Measurements from ENCODE around the gene TRAF3IP1.

The TRAF3IP1 gene

DNA sequence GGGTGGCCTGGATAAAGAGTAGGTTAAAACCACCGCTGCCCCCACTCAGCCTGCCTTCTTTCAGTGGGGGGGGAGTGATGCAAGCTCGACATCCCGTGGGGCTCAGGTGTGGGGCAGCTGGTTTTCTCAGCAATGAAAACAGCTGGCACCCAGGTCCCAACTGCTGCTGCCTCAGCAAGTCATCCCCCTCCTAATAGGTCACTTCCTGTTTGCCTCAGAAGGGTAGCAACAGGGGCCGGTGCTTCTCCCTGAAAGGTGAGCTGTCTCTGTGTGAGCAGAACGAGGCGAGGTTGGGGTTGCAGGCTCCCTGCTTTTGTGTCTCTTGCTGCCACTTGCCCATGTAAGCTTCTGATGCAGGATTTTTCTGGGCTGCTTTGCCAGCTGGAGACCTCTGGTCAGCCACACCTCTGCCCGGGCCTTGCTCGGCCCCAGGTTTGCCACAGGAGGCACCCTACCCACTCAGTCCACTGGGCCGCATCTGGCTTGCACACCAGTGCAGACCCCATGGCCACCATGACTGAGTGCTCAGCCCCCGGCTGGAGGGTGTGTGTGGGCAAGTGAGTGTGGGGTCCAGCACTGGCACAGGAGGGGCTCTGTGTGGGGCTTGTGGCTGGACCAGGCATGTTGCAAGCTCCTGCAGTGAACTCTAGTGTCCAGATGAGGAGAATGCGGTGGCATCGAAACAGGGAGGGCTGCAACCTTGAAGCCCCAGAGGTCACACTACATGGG is 94.9 kb downstream of the TRAF3IP1 start:
- no peak for DNase-seq

DNA sequence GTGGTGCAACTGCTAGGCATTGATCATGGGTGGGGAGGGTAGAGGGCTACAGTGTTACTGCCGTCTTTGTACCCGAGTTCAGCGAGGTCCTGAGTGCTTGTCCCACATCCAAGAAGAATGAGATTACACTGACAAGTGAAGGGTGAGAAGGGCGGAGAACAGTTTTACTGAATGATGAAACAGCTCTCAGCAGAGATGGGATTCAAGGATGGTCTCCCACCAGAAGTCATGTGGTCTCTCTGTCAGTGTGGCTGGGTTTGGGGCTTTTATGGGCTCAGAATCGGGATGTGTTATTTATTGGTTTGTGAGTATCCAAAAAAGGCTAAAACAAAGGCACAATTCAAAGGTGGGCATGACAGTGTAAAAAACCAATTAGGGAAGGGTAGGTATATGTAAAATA is 95.6 kb downstream of the TRAF3IP1 start:
- no peak for DNase-seq

DNA sequence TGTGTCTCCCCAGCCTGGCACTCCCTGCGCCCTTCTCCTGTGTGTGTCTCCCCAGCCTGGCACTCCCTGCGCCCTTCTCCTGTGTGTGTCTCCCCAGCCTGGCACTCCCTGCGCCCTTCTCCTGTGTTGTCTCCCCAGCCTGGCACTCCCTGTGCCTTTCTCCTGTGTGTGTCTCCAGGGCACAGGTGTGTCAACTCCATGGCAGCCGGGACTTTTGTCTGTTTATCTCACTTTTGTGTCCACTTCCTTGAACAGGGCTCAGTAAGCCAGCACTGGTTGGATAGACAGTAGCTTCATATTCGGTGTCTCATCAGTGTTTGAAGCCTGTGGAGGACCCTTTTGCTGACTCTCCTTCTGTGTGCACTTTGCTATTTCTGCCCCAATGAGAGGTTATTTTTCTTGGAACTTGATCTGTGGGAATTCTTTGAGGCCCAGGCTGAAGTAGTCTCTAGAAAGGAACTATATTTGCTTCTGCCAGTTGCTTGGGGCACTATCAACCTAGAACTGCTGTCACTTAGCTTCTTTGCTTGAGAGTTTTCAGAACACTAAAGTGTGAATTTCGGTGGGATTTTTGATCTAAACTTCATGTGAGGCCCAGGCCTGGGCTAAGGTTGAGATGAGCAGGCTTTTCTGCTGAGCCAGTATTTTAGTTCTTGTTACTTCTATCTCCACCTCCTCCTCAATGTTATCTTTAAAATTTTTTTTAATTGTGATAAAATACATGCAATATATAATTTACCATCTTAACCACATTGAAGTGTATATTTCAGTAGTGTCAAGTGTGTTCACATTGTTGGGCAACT is 98.1 kb downstream of the TRAF3IP1 start:
- DNase-seq: no peak

DNA sequence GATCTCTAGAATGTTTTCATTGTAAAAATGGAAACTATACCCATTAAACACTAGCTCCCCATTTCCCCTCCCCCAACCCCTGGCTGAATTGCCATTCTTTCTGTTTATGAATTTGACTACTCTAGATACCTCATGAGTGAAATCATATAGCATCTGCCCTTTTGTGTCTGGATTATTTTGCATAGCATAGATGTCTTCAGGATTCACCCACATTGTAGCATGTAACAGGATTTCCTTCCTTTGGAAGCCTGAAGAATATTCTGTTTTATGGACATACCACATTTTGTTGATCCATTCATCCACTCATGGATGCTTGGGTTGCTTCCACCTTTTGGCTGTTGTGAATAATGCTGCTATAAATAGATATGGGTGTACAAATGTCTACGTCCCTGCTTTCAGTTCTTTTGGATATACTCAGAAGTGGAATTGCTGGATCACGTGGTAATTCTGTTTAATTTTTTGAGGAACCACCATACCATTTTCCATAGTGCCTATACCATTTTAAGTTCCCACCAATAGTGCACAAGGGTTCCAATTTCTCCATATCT is 98.8 kb downstream of the TRAF3IP1 start:
- no peak for DNase-seq

DNA sequence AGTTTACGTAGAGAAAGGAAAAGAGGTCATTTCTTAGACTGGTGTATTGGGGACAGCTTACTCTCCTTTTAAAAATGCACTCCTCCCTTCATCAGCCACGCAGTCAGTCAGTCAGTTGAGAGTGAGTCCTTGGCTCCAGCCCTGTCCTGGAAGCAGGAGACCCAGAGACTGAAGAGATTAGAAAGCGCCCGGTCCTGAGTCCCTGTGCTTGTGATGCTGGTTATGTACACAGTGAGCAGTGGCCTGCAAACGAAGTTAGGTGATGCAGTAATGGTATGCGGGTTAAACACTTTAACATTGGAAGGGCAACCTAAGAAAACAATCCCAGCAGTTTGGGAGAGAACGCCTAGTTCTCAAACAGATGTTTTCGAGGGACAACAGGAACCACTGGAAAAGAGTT is 100.1 kb downstream of the TRAF3IP1 start:
- no peak for DNase-seq

DNA sequence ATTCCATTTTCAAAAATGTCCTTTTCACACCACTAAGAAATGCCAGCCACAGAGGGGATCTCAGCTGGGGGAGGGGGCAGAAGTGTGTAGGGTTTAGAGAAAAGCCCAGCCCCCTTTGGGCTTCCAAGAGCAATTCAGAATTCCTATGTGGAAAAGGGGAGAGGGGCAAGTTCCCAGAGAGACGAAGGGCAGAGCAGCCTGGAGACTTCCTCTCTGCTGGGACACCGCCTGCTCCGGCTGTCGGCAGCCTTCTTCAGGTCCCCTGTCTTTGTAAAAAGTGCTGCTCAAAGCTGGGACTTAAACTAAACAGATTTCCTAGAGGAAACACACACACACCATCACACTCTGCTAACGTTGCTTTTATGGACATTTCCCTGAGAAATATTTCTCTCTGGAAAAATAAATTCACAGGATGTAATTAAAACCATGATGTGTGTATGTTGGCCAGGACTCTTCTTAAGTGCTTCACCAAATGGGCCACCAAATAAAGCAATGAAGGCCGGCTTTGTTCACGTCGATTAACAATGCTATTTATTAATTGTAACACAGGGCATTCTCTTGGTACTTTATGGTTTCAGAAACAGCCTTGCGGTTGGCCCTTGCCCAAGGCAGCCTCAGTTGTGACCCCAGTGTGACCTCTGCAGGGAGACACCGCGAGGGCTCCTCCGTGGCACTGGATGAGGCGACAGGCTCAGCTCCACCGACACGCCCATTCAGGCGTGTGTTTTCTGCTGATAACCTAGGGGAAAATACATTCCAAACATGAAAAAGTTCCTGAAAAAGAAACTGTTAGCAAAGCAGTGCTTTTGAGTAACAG is 100.8 kb downstream of the TRAF3IP1 start:
- DNase-seq: no peak

DNA sequence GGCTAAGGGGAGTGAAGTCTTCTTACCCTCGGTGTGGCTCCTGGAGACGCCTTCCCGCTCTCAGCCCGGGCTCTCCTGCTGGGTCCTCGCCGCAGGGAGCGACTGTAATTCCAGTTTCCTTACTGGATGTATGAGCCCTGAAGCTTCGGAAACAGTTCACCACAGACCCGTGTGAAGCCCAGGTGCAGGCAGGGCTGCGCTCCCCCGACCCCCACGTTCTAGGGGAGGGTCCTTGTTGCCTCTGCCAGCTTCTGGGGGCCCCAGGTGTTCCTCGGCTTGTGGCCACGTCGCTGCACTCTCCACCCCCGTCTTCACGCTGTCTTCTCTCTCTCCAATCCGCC is 101.3 kb downstream of the TRAF3IP1 start:
- DNase-seq: no peak

DNA sequence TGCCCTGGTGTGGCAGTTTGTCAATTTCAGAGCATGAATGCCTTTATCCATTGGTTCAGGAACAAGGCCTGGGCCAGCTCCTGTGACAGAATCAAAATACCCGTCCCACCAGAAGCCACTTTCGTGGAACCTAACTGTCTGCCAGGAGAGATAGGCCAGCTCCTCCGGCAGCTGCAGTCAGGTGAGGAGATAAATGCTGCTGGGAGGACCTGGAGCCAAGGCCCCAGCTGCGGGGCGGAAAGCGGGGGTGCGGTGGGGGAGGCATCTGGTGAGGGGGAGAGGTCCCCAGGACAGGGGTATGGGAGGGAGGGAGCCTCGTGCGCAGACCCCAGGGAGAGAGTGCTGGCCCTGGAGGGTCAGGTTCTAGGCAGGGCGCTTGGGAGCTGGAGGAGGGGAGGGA is 102.0 kb downstream of the TRAF3IP1 start:
- no peak for DNase-seq

DNA sequence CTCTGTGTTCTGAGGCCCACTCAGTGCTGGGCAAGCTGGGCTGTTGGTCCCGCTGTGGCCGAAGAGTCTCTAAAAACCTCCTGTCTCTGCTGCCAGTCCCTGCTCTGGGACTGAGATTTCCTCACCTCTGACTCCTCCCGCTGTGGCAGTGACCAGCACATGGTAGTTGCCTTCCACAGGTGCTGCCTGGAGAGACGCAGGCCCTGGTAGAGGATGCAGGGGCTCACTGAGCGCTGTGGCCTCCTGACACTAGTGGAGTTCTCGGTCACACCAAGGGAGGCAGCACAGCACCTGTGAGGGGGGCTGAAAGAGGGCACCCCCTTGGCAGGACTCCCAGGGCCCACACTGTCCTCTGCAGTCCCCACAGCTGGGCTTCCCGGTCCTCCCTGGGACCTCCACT is 102.6 kb downstream of the TRAF3IP1 start:
- DNase-seq: no peak

DNA sequence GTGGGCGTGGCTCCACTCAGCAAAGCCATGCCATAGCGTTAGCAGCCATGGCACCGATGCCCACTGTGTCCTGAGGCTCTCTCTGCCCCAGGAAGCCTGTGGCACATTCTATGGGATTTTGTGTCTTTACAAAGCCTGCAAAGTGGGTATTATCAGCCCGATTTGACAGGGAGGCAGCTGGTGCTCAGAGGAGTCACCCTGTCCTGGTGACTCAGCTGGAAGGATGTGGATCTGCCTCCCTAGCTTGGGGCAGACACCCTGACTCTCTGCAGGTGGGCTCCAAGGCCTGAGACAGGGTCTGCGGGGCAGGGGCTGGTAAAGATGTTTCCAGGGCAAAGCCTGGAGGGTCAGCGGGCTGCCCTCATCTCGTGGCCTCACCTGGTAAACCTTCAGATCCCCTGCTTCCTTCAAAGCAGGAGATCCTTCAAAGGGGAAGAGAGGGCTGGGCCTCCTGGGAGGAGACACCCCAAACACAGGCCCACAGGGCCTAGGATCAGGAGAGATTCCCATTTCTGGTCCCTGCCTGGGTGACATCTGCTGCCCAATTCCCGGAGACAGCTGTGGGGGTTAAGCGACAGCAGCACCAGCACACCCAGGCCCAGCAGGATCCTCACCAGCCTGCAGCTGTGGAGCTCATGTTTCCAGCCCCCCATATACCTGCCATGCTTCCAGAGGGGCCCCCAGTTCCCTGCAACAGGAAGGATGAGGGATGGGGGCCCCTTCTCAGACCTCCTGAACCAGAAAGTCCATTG is 103.4 kb downstream of the TRAF3IP1 start:
- no peak for DNase-seq

DNA sequence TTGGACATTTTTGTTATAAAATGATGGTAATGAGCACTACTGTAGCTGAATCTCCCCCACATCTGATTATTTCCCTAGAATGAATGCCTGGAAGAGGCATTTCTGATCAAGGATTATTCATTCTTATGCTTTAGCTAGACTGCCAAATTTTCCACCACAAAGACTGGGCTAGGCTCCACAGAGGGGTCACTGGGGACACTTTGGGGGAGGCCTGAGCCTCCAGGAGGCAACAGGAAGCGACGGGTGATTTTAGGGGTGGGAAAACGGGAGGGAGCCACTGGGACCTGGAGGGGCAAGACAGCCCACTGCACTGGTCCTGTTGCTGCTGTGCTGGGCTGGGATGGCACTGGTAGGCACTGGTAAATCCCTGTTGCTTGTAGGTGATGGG is 104.0 kb downstream of the TRAF3IP1 start:
- DNase-seq: no peak

DNA sequence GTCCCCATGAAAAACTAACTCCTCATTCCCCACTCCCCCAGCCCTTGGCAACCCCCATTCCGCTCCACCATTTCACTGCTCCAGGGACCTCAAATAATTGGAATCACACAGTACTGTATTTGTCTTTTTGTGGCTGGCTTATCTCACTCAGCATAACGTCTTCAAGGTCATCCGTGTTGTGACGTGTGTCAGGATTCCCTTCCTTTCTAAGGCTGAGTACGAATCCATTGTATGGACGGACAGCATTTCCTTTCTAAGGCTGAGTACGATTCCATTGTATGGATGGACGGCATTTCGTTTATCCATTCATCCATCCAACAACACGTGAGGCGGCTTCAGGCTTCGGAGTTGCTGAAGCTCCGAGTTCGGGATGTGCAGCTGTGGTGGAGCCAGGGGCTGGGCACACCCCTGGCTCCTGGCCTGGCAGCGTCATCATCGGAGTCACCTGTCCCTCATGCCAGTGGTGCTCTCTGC is 105.2 kb downstream of the TRAF3IP1 start:
- no peak for DNase-seq

DNA sequence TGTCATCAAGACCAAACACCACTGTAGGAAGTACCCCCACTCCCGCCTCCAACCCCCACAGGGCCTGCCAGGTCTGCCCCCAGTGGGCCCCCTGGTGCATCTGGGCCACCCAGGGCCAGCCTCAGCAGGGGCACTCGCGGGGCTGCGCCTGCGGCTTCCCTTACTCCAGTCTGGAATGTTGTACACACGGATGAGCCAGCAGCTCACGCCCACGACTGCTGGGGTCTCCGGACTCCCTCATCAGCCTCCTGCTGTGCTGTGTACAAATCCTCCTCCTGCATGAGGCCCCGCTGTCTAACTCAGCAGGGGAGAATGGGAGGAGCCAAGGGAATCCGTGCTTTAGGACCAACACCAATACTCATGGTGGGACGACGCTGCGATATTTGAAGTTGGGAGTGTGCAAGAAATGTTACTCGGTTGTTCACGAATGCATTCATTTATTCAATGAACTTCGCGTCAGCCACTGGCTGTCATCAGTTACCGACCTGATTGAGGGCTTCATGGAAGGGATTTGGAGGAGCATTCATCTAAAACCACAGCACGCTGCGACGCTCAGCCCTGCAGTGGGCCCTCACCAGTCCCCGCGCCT is 105.8 kb downstream of the TRAF3IP1 start:
- DNase-seq: no peak

DNA sequence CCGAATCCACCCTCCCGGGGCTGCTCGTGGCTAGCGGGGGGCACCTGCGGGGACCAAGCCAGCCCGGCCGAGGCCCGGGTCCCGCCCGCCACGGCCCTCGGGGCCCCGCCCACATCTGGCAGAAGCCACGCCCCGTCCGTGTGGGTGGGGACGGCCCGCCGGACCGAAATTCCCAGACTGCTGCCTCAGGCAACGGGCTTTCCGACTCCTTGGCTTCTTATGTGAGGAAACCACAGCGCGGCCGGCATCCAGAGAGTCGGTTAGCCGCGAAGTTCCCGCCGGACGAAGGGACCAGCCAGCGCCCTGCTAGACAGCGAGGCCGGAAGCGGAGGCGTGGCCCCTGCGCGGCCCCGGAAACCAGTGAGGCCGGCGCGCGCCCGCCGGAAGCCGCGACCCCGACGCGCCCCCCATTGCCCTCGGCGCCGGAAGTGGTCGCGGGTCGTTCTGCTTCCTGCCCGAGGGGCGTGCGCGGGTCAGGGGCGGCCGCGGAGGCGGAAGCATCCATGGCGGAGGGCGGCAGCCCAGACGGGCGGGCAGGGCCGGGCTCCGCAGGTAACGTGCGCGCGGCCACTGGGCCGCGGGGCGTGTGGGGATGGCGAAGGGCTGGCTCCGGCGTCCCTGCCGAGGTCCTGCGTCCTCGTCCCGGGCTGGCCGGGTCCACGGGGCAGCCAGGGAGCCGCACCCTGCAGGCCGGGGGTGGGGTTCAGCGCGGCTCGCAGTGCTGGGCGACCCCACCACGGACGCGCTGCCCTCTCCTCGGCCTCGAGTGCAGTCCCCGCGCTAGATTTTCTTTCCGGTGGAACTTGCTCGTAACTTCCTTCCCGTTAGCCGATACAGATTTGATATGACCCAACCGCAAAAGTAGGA is 106.5 kb downstream of the TRAF3IP1 start, which contains the start of gene ASB1:
Gene ASB1, plus strand, starts transcription at position 360 of the 867 bp plus-strand sequence. Its CDS starts 144 bp downstream, at position 504.
- peak; percentile 73 for DNase-seq

DNA sequence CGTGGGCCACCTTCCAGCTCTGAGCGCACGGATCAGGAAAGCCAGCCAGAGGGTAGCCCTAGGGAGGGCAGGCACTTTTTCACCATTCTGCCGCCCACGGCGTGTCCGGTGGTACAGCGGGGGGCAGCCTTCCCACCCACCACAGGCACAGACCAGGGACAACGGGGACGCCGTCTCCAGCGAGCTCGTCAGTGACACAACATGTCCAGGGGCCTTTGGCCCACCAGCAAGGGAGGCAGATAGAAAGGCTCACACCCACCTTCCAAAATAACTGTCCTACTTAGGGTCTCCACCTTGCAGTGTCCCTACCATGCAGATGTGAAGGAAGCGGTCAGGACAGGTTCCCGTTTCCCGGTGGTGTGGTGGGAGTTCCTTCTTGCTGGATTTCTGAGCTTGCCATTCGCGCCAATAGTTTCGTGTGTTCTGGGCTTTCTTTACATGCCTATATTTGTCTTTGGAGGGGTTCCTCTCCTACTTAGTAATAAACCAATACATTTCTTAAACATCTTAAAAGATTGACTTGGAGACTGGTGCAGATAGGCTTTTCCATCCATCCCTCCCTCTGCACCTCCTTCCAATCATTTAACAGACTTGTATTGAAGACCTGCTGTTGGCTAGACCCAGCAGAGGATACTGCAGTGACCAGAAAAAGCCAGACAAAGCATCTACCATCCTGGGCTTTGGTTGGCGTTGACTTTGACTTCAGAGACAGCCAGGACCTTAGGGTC is 107.3 kb downstream of the TRAF3IP1 start:
- no peak for DNase-seq

DNA sequence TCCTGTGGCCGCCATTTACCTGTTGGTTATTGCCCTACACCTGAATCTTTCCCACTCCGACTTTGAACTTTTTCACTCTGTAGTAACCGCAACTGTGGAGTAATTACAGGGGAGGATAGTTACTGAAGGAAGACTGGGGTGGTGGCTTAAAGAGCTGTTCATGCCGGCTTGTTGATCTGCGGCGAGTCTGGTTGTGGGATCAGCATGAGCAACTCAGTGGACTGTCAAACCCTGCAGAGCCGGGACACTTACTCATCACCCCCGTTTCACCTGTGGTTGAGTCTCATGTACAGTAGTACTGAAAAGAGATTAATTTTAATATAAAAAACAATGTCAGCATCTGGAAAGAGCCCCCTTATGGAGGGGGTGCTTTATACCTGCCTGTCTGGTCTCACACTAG is 108.5 kb downstream of the TRAF3IP1 start:
- no peak for DNase-seq

DNA sequence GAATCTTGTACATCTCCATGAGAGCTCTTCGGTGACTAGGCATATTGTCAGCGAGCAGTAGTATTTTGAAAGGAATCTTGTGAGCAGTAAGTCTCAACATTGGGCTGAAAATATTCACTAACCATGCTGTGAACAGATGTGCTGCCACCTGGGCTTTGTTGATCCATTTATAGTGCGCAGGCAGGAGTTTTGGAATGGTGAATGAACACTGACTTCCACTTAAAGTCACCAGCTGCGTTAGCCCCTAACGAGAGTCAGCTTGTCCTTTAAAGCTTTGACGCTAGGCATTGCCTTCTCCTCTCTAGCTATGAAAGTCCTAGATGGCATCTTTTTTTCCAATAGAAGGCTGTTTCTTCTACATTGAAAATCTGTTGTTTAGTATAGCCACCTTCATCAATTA is 110.5 kb downstream of the TRAF3IP1 start:
- DNase-seq: no peak

DNA sequence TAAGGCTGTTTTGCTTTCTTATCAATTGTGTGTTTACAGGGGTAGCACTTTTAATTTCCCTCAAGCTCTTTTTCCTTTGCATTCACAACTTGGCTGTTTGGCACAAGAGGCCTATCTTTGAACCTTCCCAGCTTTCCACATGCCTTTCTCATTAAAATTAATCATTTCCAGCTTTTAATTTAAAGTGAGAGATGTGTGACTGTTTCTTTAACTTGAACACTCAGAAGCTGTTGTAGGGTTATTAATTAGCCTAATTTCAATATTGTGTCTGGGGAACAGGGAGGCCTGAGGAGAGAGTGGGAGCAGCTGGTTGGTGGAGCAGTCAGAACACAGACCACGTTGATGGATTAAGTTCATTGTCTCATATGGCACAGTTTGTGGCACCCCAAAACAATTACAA is 111.1 kb downstream of the TRAF3IP1 start:
- no peak for DNase-seq

DNA sequence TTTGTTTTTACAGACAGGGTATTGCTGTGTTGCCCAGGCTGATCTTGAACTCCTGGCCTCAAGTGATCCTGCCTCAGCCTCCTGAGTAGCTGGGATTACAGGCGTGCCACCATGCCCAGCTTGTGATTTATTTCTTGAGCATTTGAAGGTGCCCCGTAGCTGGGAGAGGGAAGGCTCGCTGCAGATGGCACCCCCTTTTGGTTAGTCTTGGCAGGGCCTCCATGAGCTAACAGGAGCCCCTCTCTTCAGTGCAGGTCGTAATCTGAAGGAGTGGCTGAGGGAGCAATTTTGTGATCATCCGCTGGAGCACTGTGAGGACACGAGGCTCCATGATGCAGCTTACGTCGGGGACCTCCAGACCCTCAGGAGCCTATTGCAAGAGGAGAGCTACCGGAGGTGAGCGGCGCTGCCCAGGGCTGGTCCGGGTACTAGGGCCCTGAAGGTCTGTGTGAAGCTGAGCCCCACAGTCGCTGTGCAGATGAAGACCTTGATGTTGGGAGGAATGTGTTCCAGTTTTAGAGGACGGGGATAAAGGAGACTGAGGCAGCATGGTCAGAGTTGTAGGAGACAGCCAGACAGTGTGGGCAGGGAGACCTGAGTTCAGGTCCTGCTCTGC is 113.1 kb downstream of the TRAF3IP1 start:
- no peak for DNase-seq
